ENCODE results near the gene IFT122. TPM values are rescaled to one million over a fixed set of nuclear protein-coding genes. Genes with fewer than 3 reads are reported as not detected.

IFT122 gene
- total and polyA plus RNA-seq, 9 donors, result 20.8 to 58.1 (median 45.6) TPM

GRCh38 chr3:129536374-129536667 lies 96.3 kb downstream of the IFT122 start:
- Histone ChIP-seq H3K9me3 (no peaks in the 10 kb centered on the region), H3K27me3 (no peaks in the 10 kb centered on the region), H3K4me1 (ENCODE audit: insufficient read depth) (peaks cover 5% of the 10 kb centered on the region), H3K4me3 (no peak overlapping the region), H3K27ac (no peak overlapping the region), H3K36me3 (no peaks in the 10 kb centered on the region)
- 50 to 60% (median 55%) methylated on average over 2 of the region's 2 CpGs for WGBS, 3 donors
- DNase-seq, result no peak
- no peak for TF ChIP-seq EP300 (IDR thresholded peaks at IDR 0.05)
- TF ChIP-seq POLR2A (IDR thresholded peaks at IDR 0.05), result no peak
- TF ChIP-seq CTCF (IDR thresholded peaks at IDR 0.05), result no peak
- intact Hi-C loops (cut with DNase I), result no loop called here

- Histone ChIP-seq H3K4me3 (no peak overlapping the region), H3K36me3 (no peaks in the 10 kb centered on the region), H3K27me3 (no peaks in the 10 kb centered on the region), H3K27ac (no peak overlapping the region), H3K4me1 (ENCODE audit: insufficient read depth) (peaks cover 5% of the 10 kb centered on the region), H3K9me3 (no peaks in the 10 kb centered on the region)
- intact Hi-C loops (cut with DNase I), result no loop called here
- 85 to 97% (median 88%) methylated on average over 3 of the region's 3 CpGs for WGBS, 3 donors
- no peak for TF ChIP-seq EP300 (IDR thresholded peaks at IDR 0.05)
- no peak for TF ChIP-seq CTCF (IDR thresholded peaks at IDR 0.05)
- TF ChIP-seq POLR2A (IDR thresholded peaks at IDR 0.05), result no peak
- DNase-seq, result no peak
These were observed 96.8 kb downstream of the IFT122 start for GRCh38 chr3:129536804-129537203.

- TF ChIP-seq EP300 (IDR thresholded peaks at IDR 0.05), result no peak
- no peak for TF ChIP-seq CTCF (IDR thresholded peaks at IDR 0.05)
- Histone ChIP-seq H3K4me1 (ENCODE audit: insufficient read depth) (peaks cover 5% of the 10 kb centered on the region), H3K9me3 (no peaks in the 10 kb centered on the region), H3K27ac (no peak overlapping the region), H3K27me3 (no peaks in the 10 kb centered on the region), H3K4me3 (no peak overlapping the region), H3K36me3 (no peaks in the 10 kb centered on the region)
- DNase-seq, result no peak
- WGBS, 3 donors, result 78 to 84% (median 84%) methylated on average over 8 of the region's 8 CpGs
- intact Hi-C loops (cut with DNase I), result no loop called here
These were observed 99.2 kb downstream of the IFT122 start for GRCh38 chr3:129539206-129539605.

- Histone ChIP-seq H3K36me3 (no peaks in the 10 kb centered on the region), H3K27ac (no peak overlapping the region), H3K4me1 (ENCODE audit: insufficient read depth) (peaks cover 3% of the 10 kb centered on the region), H3K4me3 (no peak overlapping the region), H3K27me3 (no peaks in the 10 kb centered on the region), H3K9me3 (no peaks in the 10 kb centered on the region)
- 82 to 84% (median 83%) methylated on average over 11 of the region's 11 CpGs for WGBS, 3 donors
- intact Hi-C loops (cut with DNase I), result no loop called here
- no peak for TF ChIP-seq EP300 (IDR thresholded peaks at IDR 0.05)
- TF ChIP-seq CTCF (IDR thresholded peaks at IDR 0.05), result no peak
- TF ChIP-seq POLR2A (IDR thresholded peaks at IDR 0.05), result no peak
- DNase-seq, result no peak
These were observed 100.9 kb downstream of the IFT122 start for GRCh38 chr3:129540776-129541516.
